Right lobe of liver (tissue), 6 donors: ENCODE measurements around the gene PPP2R5C. TPM values are rescaled to one million over a fixed set of nuclear protein-coding genes. Genes with fewer than 3 reads are reported as not detected.
A peak's percentile ranks its signal among the peaks of the same experiment; 100 is the strongest.

Experiments used
- ATAC-seq, 4 donors: fragments of 200-7000 bp; cut with Tn5 transposase; one replicate each; pipeline ENCODE4 v1.9.1; 2020; ENCODE audit warnings: mild to moderate bottlenecking in 4 of 4, moderate library complexity in 4 of 4
- DNase-seq, 3 donors: peaks; one replicate each; pipeline ENCODE4 v3.0.0-alpha.2; 2020
- H3K27ac ChIP-seq, 3 donors: fragments of 200-600 bp; one replicate each; pipeline ENCODE4 v1.8.0; 2022
- H3K27me3 ChIP-seq, 2 donors: fragments of 200-600 bp; one replicate each; pipeline ENCODE4 v1.8.0; 2022
- H3K36me3 ChIP-seq, 4 donors: fragments of 200-600 bp; sonication (generic) in 1 of 4; one replicate each; pipeline versions ENCODE4 v1.5.1 to v1.8.0; 2017 to 2022; ENCODE audit warnings: control low read depth in 1 of 4
- H3K4me1 ChIP-seq, 4 donors: fragments of 200-600 bp; sonication (generic) in 1 of 4; one replicate each; pipeline versions ENCODE4 v1.5.1 to v1.8.0; 2017 to 2022; ENCODE audit warnings: control low read depth in 1 of 4
- H3K4me3 ChIP-seq, 3 donors: fragments of 200-600 bp; one replicate each; pipeline ENCODE4 v1.8.0; 2022
- H3K9me3 ChIP-seq, 4 donors: fragments of 200-600 bp; sonication (generic) in 1 of 4; one replicate each; pipeline versions ENCODE4 v1.5.1 to v1.8.0; 2017 to 2022; ENCODE audit warnings: control low read depth in 1 of 4
- POLR2A ChIP-seq: fragments of 450-650 bp; IDR thresholded peaks from one replicate; pipeline ENCODE4 v1.6.1; 2017; ENCODE audit warnings: antibody characterized with exemption, mild to moderate bottlenecking
- WGBS: methylation state at CpG from one replicate; pipeline ENCODE4 v1.1.6; 2018; ENCODE audit warnings: low coverage, low lambda C conversion rate; ENCODE audit not compliant: insufficient coverage; ENCODE audit errors: missing lambda C conversion rate; 5-methylcytosine and 5-hydroxymethylcytosine counted together
- intact Hi-C, 2 donors: fragments of 100-400 bp; cut with DNase I; formaldehyde crosslinking; loops; one replicate each; pipeline versions ENCODE4 v1.11.2 to v1.14.1; 2022
- total RNA-seq, 6 experiments: library from RNA; depleted of rRNA in 2 of 6; stranded (reverse); fragments of >200 nt in 2 of 6; fragmentation: NEBNext Ultra II Directional in 3 of 6; extraction: Animal tissue kit (Norgen Biotek cat#: 25700) in 3 of 6; gene quantifications; one replicate each; pipeline versions ENCODE4 v1.1.0 to v1.2.4, GENCODE V29; 2016 to 2023
- TF ChIP-seq, protein P1 (sequence below), 4 donors: fragments of 200-600 bp in 3 of 4; fragments of 450-650 bp in 1 of 4; IDR thresholded peaks; one replicate each; pipeline versions ENCODE4 v1.5.1 to v1.8.0; 2016 to 2022; ENCODE audit warnings: antibody characterized with exemption in 4 of 4, mild to moderate bottlenecking in 2 of 4
- donor health status: DM: no; HTN: yes; CAD: no.
- donor health status: DM: no; HTN: no; CAD: no.
- donor health status: DM: no; HTN: no; CAD: no.
- donor health status: DM: no; HTN: yes; CAD: no.
- donor health status: DM: no; HTN: yes; CAD: no.

PPP2R5C gene
- total RNA-seq, 6 experiments from 2014 or later, result 44.9 to 74.5 (median 55.3) TPM

DNA sequence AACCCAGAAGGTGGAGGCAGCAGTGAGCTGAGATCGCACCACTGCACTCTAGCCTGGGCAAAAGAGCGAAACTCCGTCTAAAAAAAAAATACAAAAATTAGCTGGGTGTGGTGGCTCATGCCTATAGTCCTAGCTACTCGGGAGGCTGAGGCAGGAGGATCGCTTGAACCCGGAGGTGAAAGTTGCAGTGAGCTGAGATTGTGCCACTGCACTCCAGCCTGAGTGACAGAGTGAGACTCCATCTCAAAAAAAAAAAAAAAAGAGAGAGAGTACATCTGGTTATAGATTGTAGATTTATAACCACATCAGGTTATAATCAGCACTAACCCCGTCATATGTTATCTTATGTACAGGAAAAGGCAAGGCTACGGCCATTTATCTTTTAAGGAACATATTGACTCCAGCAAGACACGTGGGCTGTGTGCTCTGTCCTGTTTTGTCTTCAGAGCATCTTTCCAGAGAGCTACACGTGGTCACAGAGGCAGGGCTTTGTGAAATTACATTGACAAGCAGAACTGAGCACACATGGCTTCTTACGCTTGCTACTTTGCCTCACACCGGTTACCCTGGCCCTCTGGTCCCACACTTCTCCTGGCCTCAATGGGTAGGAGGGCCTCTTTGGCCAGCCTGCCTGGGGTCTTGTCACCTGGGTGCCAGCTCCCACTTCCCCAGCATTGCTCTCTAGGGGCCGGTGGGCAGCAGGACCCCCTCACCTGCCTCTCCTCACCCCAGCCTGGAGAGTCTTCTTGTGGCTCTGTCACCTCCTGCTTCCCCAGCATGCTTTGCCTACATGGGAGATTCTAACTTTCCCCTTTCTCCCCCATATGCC is 196.1 kb downstream of the PPP2R5C start:
- DNase-seq, result peak in 1 of 3 donors; percentile 22
- ATAC-seq, result no peak
- 83% methylated on average over 11 of the region's 13 CpGs for WGBS
- H3K27me3 ChIP-seq, result no peaks in the 10 kb centered on the region
- peaks cover 0 to 4% (median 0%) of the 10 kb centered on the region in 4 donors for H3K4me1 ChIP-seq
- H3K9me3 ChIP-seq, result no peaks in the 10 kb centered on the region
- TF ChIP-seq, protein P1, sequence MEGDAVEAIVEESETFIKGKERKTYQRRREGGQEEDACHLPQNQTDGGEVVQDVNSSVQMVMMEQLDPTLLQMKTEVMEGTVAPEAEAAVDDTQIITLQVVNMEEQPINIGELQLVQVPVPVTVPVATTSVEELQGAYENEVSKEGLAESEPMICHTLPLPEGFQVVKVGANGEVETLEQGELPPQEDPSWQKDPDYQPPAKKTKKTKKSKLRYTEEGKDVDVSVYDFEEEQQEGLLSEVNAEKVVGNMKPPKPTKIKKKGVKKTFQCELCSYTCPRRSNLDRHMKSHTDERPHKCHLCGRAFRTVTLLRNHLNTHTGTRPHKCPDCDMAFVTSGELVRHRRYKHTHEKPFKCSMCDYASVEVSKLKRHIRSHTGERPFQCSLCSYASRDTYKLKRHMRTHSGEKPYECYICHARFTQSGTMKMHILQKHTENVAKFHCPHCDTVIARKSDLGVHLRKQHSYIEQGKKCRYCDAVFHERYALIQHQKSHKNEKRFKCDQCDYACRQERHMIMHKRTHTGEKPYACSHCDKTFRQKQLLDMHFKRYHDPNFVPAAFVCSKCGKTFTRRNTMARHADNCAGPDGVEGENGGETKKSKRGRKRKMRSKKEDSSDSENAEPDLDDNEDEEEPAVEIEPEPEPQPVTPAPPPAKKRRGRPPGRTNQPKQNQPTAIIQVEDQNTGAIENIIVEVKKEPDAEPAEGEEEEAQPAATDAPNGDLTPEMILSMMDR (IDR thresholded peaks at IDR 0.05), result no peak
- TF ChIP-seq POLR2A, result no peak
- no peak overlapping the region for H3K27ac ChIP-seq
- no peak overlapping the region for H3K4me3 ChIP-seq
- intact Hi-C loops, result no loop called here
- no peaks in the 10 kb centered on the region for H3K36me3 ChIP-seq

DNA sequence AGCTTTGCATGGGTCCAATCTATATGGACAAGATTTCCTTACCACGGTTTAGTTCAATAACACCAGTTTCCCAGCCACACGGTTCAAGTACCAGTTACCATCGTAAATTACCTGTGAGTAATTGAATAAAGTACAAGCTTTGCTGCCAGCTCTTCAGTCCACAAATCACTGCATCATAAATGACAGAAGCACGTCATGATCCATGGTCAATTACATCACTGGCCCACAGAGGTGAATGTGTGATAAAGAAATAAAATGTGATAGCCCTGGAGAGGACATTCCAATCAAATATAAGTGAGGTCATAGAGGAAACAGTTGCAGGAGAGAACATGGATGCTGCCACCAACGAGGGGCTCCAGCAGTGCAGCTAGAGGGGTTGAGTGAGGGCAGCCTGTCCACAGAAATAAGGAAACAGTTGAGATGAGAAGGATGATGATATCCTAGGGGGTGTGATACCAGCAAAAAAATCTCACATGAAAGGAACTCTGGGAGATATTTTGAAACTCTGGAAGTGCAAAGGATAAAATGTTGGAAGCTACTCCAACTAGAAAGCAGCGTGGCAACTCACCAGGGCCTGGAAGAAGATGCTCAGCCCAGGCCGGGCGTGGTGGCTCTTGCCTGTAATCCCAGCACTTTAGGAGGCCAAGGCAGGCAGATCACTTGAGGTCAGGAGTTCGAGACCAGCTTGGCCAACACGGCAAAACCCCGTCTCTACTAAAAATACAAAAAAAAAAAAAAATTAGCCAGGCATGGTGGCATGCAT is 197.1 kb downstream of the PPP2R5C start:
- Histone ChIP-seq H3K9me3 (no peaks in the 10 kb centered on the region), H3K4me3 (no peak overlapping the region), H3K4me1 (peaks cover 0 to 5% (median 0%) of the 10 kb centered on the region in 4 donors), H3K36me3 (no peaks in the 10 kb centered on the region), H3K27ac (no peak overlapping the region), H3K27me3 (no peaks in the 10 kb centered on the region)
- ATAC-seq, result no peak
- DNase-seq, result peak in 1 of 3 donors; percentile 24
- TF ChIP-seq, protein P1 (IDR thresholded peaks at IDR 0.05), result no peak
- TF ChIP-seq POLR2A, result no peak
- intact Hi-C loops, result no loop called here
- 65% methylated on average over 9 of the region's 11 CpGs for WGBS

DNA sequence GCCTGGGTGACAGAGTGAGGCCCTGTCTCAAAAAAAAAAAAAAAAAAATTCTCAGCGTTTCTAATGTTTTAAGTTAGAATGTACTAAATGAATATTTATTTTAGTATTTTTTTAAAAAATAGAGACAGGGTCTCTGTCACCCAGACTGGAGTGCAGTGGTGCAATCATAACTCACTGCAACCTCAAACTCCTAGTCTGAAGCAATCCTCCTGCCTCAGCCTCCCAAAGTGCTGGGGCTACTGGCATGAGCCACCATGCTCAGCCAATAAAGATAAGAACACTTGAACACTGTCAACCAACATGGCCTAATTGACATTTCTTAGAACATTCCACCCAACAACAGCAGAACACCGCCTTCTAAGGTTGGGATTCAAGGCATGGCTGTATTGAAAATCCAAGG is 197.8 kb downstream of the PPP2R5C start:
- Histone ChIP-seq H3K27me3 (no peaks in the 10 kb centered on the region), H3K9me3 (no peaks in the 10 kb centered on the region), H3K27ac (no peak overlapping the region), H3K4me1 (peaks cover 0 to 5% (median 0%) of the 10 kb centered on the region in 4 donors), H3K4me3 (no peak overlapping the region), H3K36me3 (no peaks in the 10 kb centered on the region)
- intact Hi-C loops, result no loop called here
- TF ChIP-seq, protein P1 (IDR thresholded peaks at IDR 0.05), result no peak
- no peak for TF ChIP-seq POLR2A
- WGBS, result 83% methylated on average over 1 of the region's 2 CpGs
- ATAC-seq, result no peak
- peak in 1 of 3 donors; percentile 15 for DNase-seq

DNA sequence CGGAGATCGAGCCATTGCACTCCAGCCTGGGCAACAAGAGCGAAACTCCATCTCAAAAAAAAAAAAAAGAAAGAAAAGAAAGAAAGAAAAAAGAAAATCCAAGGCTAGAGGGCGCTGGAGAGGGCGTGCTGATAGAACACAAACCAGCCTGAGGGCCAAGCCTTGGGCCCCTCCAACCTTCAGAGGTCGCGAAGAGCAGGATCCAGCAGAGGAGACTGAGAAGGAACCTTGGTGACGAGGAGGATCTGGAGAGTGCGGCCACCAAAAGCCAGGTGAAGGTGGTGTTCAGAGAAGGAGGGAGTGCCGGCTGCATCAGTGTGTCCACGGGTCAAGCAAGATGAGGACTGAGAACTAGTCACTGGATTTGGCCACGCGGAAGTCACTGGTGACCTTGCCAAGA is 198.7 kb downstream of the PPP2R5C start:
- intact Hi-C loops, result no loop called here
- 21% methylated on average over 8 of the region's 13 CpGs for WGBS
- DNase-seq, result peak in 1 of 3 donors; percentile 42

More for the DNA sequence above, 198.7 kb downstream of the PPP2R5C start:
- TF ChIP-seq, protein P1 (IDR thresholded peaks at IDR 0.05), result peak in 3 of 4 donors; percentile 31 to 38 (median 33)
- no peak for TF ChIP-seq POLR2A
- Histone ChIP-seq H3K27me3 (no peaks in the 10 kb centered on the region), H3K4me1 (peaks cover 0 to 5% (median 0%) of the 10 kb centered on the region in 4 donors), H3K9me3 (no peaks in the 10 kb centered on the region), H3K27ac (no peak overlapping the region), H3K36me3 (no peaks in the 10 kb centered on the region), H3K4me3 (no peak overlapping the region)
- ATAC-seq, result no peak
